ENCODE data around the gene TTN. TPM values are rescaled to one million over a fixed set of nuclear protein-coding genes. Genes with fewer than 3 reads are reported as not detected.

The TTN gene
- total and polyA plus RNA-seq, 2 of the 8 experiments (the other 6 are each of a cell fraction or from before 2014, with no cell fraction given) = 0.30 to 9.7 TPM

DNA sequence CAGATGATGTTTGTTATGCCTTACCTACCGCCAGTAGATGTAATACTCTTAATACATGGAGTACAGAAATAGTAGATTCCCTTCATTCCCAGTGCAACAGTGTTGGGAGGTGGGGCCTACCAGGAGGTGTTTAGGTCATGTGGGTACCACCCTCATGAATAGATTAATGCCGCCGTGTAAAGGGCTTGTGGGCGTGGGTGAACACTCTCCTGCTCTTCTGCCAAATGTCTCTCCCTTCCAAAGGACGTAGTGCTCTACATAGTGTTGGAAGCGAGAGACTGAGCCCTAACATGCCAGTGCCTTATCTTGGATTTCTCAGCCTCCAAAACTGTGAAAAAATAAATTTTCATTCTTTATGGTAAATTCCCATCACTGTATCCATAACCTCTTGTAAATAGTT is 296.8 kb downstream of the TTN start:
- CTCF ChIA-PET (ENCODE audit: partially characterized antibody) = interaction anchor here (1.2 kb wide), 1 partner anchor 12 kb away, joined by 5 read pairs; no protein-coding TSS in a partner anchor
- Histone ChIP-seq H4K91ac (replicated peaks; ENCODE audit: insufficient read length, low read length) (no peak overlapping the region), H3K36me3 (ENCODE audit: control insufficient read depth in 2 of 4, insufficient read depth in 4 of 4, low read length in 3 of 4) (no peaks in the 10 kb centered on the region), H3K4me2 (ENCODE audit: insufficient read depth in 1 of 2, low read depth in 2 of 2, low read length in 2 of 2) (no peak overlapping the region), H3K79me1 (ENCODE audit: low read depth, low read length) (no peaks in the 10 kb centered on the region), H3K23me2 (ENCODE audit: low read depth, low read length) (no peaks in the 10 kb centered on the region), H3K27me3 (replicated peaks in 1 of 4; ENCODE audit: control insufficient read depth in 3 of 4, extremely low read depth in 1 of 4, insufficient read depth in 3 of 4, low read length in 3 of 4) (no peaks in the 10 kb centered on the region), H2BK20ac (ENCODE audit: low read length) (no peak overlapping the region), H3K23ac (ENCODE audit: insufficient read length) (no peak overlapping the region), H4K20me1 (replicated peaks in 1 of 2; ENCODE audit: control insufficient read depth in 1 of 2, insufficient read depth in 2 of 2, low read length in 2 of 2) (no peaks in the 10 kb centered on the region), H3K4me3 (ENCODE audit: extremely low read depth in 1 of 4, insufficient read depth in 2 of 4, low read depth in 3 of 4, low read length in 4 of 4) (no peak overlapping the region), H3K27ac (ENCODE audit: low read depth, low read length) (no peak overlapping the region), H3K56ac (replicated peaks; ENCODE audit: insufficient read length, low read depth, low read length) (no peak overlapping the region), H2BK12ac (ENCODE audit: low read depth, low read length) (no peak overlapping the region), H4K8ac (ENCODE audit: extremely low read depth, insufficient read depth, low read length) (no peak overlapping the region), H3K14ac (ENCODE audit: insufficient read length) (no peak overlapping the region), H3K4ac (replicated peaks; ENCODE audit: insufficient read length, low read depth, low read length) (no peak overlapping the region), H3K79me2 (ENCODE audit: control insufficient read depth in 1 of 2, insufficient read depth in 2 of 2, low read length in 2 of 2) (no peaks in the 10 kb centered on the region), H2BK15ac (ENCODE audit: low read length) (no peak overlapping the region), H3K4me1 (replicated peaks in 1 of 4; ENCODE audit: control insufficient read depth in 3 of 4, insufficient read depth in 4 of 4, low read length in 3 of 4) (peaks cover 0 to 3% (median 0%) of the 10 kb centered on the region in 4 experiments; a peak in 2 of 7 replicates), H2AK5ac (ENCODE audit: low read depth, low read length) (no peak overlapping the region), H2BK120ac (replicated peaks; ENCODE audit: low read depth, low read length) (no peak overlapping the region), H2AFZ (ENCODE audit: low read length) (no peak overlapping the region), H3K9ac (replicated peaks in 1 of 4; ENCODE audit: extremely low read depth in 1 of 4, low read depth in 3 of 4, low read length in 3 of 4) (no peak overlapping the region), H3K9me3 (ENCODE audit: insufficient read depth in 2 of 2, low read depth in 1 of 2, low read length in 1 of 2) (no peaks in the 10 kb centered on the region), H2BK5ac (ENCODE audit: low read depth, low read length) (no peak overlapping the region), H3K18ac (ENCODE audit: extremely low read depth, low read length) (no peak overlapping the region), H4K5ac (ENCODE audit: insufficient read length, low read depth, low read length) (no peak overlapping the region)
- DNase-seq (ENCODE audit: low read depth in 1 of 2, low spot score in 2 of 2) (no peak), FAIRE-seq (no peak)
- WGBS, 2 experiments (ENCODE audit: extremely low coverage in 1 of 2, insufficient coverage in 1 of 2, insufficient read length in 1 of 2, insufficient replicate concordance in 2 of 2, low coverage in 1 of 2, low lambda C conversion rate in 2 of 2, missing lambda C conversion rate in 1 of 2) = 86% methylated on average over 6 of the region's 6 CpGs; no CpG with 5 or more reads in 1 of the 2 experiments
- no peak for TF ChIP-seq CEBPB (IDR thresholded peaks at IDR 0.05; ENCODE audit: low read depth, low read length)
- TF ChIP-seq EZH2 (IDR thresholded peaks at IDR 0.05; ENCODE audit: low read depth, low read length, severe bottlenecking) = no peak
- TF ChIP-seq NRF1 (IDR thresholded peaks at IDR 0.05; ENCODE audit: low read depth, low read length) = no peak
- TF ChIP-seq RXRA (IDR thresholded peaks at IDR 0.05; ENCODE audit: insufficient read depth, low read depth, low read length) = no peak
- no peak for TF ChIP-seq KDM1A (IDR thresholded peaks at IDR 0.05; ENCODE audit: borderline replicate concordance, low read length)
- TF ChIP-seq, protein P1, sequence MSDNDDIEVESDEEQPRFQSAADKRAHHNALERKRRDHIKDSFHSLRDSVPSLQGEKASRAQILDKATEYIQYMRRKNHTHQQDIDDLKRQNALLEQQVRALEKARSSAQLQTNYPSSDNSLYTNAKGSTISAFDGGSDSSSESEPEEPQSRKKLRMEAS (IDR thresholded peaks at IDR 0.05) = no peak
- TF ChIP-seq RAD21 (IDR thresholded peaks at IDR 0.05 in 1 of 2, conservative IDR thresholded peaks at IDR 0.05 in 1 of 2; ENCODE audit: low read depth in 2 of 2, low read length in 2 of 2) = no peak
- TF ChIP-seq, protein P2, sequence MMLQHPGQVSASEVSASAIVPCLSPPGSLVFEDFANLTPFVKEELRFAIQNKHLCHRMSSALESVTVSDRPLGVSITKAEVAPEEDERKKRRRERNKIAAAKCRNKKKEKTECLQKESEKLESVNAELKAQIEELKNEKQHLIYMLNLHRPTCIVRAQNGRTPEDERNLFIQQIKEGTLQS (IDR thresholded peaks at IDR 0.05; ENCODE audit: insufficient read depth, low read depth, low read length) = no peak
- no peak for TF ChIP-seq JUN (IDR thresholded peaks at IDR 0.05; ENCODE audit: low read depth, low read length)
- TF ChIP-seq, protein P3, sequence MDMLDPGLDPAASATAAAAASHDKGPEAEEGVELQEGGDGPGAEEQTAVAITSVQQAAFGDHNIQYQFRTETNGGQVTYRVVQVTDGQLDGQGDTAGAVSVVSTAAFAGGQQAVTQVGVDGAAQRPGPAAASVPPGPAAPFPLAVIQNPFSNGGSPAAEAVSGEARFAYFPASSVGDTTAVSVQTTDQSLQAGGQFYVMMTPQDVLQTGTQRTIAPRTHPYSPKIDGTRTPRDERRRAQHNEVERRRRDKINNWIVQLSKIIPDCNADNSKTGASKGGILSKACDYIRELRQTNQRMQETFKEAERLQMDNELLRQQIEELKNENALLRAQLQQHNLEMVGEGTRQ (IDR thresholded peaks at IDR 0.05; ENCODE audit: low read length) = no peak
- TF ChIP-seq HDAC6 (IDR thresholded peaks at IDR 0.05; ENCODE audit: low read depth, low read length) = no peak
- POLR2A ChIA-PET (ENCODE audit: partially characterized antibody) = no interaction called here

Measured in H1 (cell line).